Suprapubic skin (tissue), 4 donors: ENCODE data around the gene FAM20B. TPM values are rescaled to one million over a fixed set of nuclear protein-coding genes. Genes with fewer than 3 reads are reported as not detected.

Source experiments
- DNase-seq, 2 donors: peaks; one replicate each; pipeline ENCODE4 v3.0.0-alpha.2; 2019; ENCODE audit warnings: low spot score in 2 of 2
- H3K27ac ChIP-seq: fragments of 200-600 bp; sonication (generic); one replicate; pipeline ENCODE4 v1.5.1; 2019
- H3K27me3 ChIP-seq: fragments of 200-600 bp; sonication (generic); one replicate; pipeline ENCODE4 v1.5.1; 2019
- H3K36me3 ChIP-seq: fragments of 200-600 bp; sonication (generic); one replicate; pipeline ENCODE4 v1.5.1; 2019
- H3K4me1 ChIP-seq: fragments of 200-600 bp; sonication (generic); one replicate; pipeline ENCODE4 v1.5.1; 2019
- H3K4me3 ChIP-seq: fragments of 200-600 bp; sonication (generic); one replicate; pipeline ENCODE4 v1.5.1; 2019; ENCODE audit warnings: mild to moderate bottlenecking
- H3K9me3 ChIP-seq: fragments of 200-600 bp; sonication (generic); one replicate; pipeline ENCODE4 v1.5.1; 2019
- EP300 ChIP-seq: sonication (generic); formaldehyde crosslinking; IDR thresholded peaks from one replicate; pipeline ENCODE4 v1.6.1; 2017; ENCODE audit warnings: antibody characterized with exemption
- POLR2A ChIP-seq, 2 donors: fragments of 450-650 bp; IDR thresholded peaks; one replicate each; pipeline ENCODE4 v1.6.1; 2017; ENCODE audit warnings: antibody characterized with exemption in 2 of 2, mild to moderate bottlenecking in 2 of 2, moderate library complexity in 2 of 2
- POLR2AphosphoS5 ChIP-seq, 3 donors: sonication (generic); formaldehyde crosslinking; IDR thresholded peaks; one replicate each; pipeline ENCODE4 v1.6.1; 2017; ENCODE audit warnings: antibody characterized with exemption in 3 of 3
- whole genome bisulfite sequencing: methylation state at CpG from one replicate; pipeline ENCODE4 v1.1.5; 2018; 5-methylcytosine and 5-hydroxymethylcytosine counted together
- total RNA-seq, 4 donors: library from RNA; depleted of rRNA; stranded (reverse); fragments of >200 nt; gene quantifications; one replicate each; pipeline ENCODE4 v1.1.0, GENCODE V29; 2016
- TF ChIP-seq, protein P1 (sequence below), 2 donors: fragments of 200-600 bp in 1 of 2; fragments of 450-650 bp in 1 of 2; sonication (generic) in 1 of 2; IDR thresholded peaks; one replicate each; pipeline ENCODE4 v1.5.1; 2016 to 2019; ENCODE audit warnings: antibody characterized with exemption in 2 of 2, mild to moderate bottlenecking in 1 of 2, moderate library complexity in 1 of 2

The FAM20B gene
- total RNA-seq, 4 donors from 2014 or later = 18.1 to 30.6 (median 21.7) TPM

DNA sequence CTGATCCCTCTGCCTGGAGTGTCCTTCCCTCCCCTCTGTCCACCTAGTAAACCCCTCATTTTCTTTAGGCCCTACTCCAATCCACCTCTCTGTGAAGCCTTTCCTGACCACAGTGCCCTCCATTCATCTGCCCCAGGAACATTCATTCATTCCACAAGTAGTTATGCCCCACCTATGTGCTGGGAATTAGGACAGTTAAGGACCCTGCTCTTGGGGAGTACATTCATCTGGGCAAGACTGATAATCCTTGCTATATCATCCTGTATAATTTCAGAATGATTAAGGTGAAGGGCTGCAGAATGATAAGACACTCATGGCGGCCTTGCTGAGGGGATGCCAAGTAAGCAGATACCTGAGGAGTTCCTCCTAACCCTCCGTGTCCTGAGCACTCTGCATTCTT is 10.3 kb upstream of the FAM20B start:
- 92% methylated on average over 2 of the region's 2 CpGs for WGBS
- Histone ChIP-seq H3K9me3 (no peaks in the 10 kb centered on the region), H3K27ac (no peak overlapping the region), H3K4me3 (no peak overlapping the region), H3K36me3 (no peaks in the 10 kb centered on the region), H3K4me1 (peaks cover 22% of the 10 kb centered on the region), H3K27me3 (no peaks in the 10 kb centered on the region)
- no peak for DNase-seq
- TF ChIP-seq POLR2A (IDR thresholded peaks at IDR 0.05) = no peak
- no peak for TF ChIP-seq EP300
- TF ChIP-seq, protein P1, sequence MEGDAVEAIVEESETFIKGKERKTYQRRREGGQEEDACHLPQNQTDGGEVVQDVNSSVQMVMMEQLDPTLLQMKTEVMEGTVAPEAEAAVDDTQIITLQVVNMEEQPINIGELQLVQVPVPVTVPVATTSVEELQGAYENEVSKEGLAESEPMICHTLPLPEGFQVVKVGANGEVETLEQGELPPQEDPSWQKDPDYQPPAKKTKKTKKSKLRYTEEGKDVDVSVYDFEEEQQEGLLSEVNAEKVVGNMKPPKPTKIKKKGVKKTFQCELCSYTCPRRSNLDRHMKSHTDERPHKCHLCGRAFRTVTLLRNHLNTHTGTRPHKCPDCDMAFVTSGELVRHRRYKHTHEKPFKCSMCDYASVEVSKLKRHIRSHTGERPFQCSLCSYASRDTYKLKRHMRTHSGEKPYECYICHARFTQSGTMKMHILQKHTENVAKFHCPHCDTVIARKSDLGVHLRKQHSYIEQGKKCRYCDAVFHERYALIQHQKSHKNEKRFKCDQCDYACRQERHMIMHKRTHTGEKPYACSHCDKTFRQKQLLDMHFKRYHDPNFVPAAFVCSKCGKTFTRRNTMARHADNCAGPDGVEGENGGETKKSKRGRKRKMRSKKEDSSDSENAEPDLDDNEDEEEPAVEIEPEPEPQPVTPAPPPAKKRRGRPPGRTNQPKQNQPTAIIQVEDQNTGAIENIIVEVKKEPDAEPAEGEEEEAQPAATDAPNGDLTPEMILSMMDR (IDR thresholded peaks at IDR 0.05) = no peak
- TF ChIP-seq POLR2AphosphoS5 (IDR thresholded peaks at IDR 0.05) = no peak

GRCh38 chr1:179016706-179017382 is 8.8 kb upstream of the FAM20B start:
- DNase-seq = peak; percentile 87 to 89
- Histone ChIP-seq H3K4me3 (no peak overlapping the region), H3K27me3 (no peaks in the 10 kb centered on the region), H3K36me3 (no peaks in the 10 kb centered on the region), H3K27ac (peak overlapping the region; percentile 62), H3K9me3 (no peaks in the 10 kb centered on the region), H3K4me1 (peaks cover 23% of the 10 kb centered on the region)
- WGBS = 27% methylated on average over 5 of the region's 5 CpGs
- TF ChIP-seq POLR2AphosphoS5 (IDR thresholded peaks at IDR 0.05) = no peak
- TF ChIP-seq EP300 = no peak
- TF ChIP-seq, protein P1 (IDR thresholded peaks at IDR 0.05) = no peak
- no peak for TF ChIP-seq POLR2A (IDR thresholded peaks at IDR 0.05)

- no peak overlapping the region for H3K4me3 ChIP-seq
Measured at GRCh38 chr1:179017383-179018326, 8.0 kb upstream of the FAM20B start.

DNA sequence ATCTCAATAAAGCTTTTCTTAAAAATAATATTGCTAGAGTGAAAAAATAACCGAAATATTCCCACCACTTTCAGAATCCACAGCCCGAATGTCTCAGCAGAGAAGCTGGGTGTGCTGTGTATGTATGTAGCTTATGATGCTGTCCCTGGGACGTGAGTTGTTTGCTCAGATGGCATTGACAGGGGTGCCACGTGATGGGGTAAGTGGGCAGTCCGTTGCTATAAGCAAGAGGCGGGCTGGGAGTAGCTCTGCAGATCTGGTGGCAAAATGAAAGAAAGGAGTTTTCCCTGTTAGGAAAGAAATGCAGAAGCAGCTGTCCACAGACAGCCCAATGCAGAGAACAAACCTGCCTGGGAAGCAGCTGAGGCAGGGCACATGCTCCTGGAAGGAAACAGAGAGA is 3.8 kb upstream of the FAM20B start:
- Histone ChIP-seq H3K4me1 (peaks cover 27% of the 10 kb centered on the region), H3K27ac (no peak overlapping the region), H3K4me3 (no peak overlapping the region), H3K36me3 (no peaks in the 10 kb centered on the region), H3K27me3 (no peaks in the 10 kb centered on the region), H3K9me3 (no peaks in the 10 kb centered on the region)
- DNase-seq = no peak
- 28% methylated on average over 6 of the region's 6 CpGs for WGBS
- TF ChIP-seq EP300 (no peak), POLR2AphosphoS5 (IDR thresholded peaks at IDR 0.05) (no peak), POLR2A (IDR thresholded peaks at IDR 0.05) (no peak)
- TF ChIP-seq, protein P1 (IDR thresholded peaks at IDR 0.05) = no peak

More at GRCh38 chr1:179017383-179018326, 8.0 kb upstream of the FAM20B start:
- 32% methylated on average over 3 of the region's 3 CpGs for WGBS
- DNase-seq = no peak
- peaks cover 27% of the 10 kb centered on the region for H3K4me1 ChIP-seq
- TF ChIP-seq POLR2AphosphoS5 (IDR thresholded peaks at IDR 0.05) (no peak), POLR2A (IDR thresholded peaks at IDR 0.05) (no peak), EP300 (no peak)
- TF ChIP-seq, protein P1 (IDR thresholded peaks at IDR 0.05) = no peak
- no peaks in the 10 kb centered on the region for H3K9me3 ChIP-seq
- no peaks in the 10 kb centered on the region for H3K36me3 ChIP-seq
- peak overlapping the region; percentile 62 for H3K27ac ChIP-seq
- no peaks in the 10 kb centered on the region for H3K27me3 ChIP-seq
